ENCODE data around the gene MAGI1. TPM values are rescaled to one million over a fixed set of nuclear protein-coding genes. Genes with fewer than 3 reads are reported as not detected.

The MAGI1 gene
- total RNA-seq, 2 donors from 2014 or later: 37.5 to 51.6 TPM

DNA sequence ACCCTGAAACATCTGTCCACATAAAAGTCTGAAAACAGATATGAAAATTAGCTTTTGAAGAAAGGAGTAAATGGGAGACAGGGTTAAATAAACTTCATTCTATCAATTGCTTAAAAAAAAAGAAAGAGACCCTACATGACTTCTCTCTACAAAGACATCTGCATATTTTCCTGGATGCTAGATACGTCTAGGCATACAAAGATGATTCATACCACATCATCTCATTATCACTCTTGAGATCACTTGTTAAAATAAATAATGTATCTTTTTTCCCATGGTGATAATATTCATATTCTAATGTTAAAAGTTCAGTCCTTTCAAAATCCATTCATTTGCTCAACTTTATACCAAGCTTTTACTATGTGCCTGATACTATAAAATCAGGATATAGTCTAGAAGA lies 295.8 kb downstream of the MAGI1 start:
- H3K27ac ChIP-seq: no peak overlapping the region
- intact Hi-C loops (cut with DNase I): no loop called here
- 28% methylated on average over 1 of the region's 1 CpG for WGBS

DNA sequence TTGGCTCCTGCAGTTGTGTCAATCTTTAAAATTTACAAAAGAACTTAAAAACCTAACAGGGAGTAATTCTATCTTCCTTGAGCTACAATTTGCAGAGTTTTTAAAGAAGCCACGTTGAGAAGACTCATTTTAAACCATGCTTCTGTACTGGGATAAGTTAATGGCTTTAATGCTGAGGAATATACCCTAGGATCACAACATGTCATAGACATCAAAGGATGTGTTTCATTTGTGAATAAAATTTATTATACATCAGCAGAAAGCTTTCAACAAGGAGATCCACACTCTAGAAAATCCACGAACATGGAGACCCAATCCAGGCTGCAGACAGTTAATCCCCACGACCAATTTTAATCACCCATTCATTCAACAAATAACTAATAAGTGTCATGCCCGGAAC lies 297.2 kb downstream of the MAGI1 start:
- DNase-seq (ENCODE audit: low spot score): no peak
- Histone ChIP-seq H3K4me3 (no peak overlapping the region), H3K27ac (no peak overlapping the region), H3K27me3 (replicated peaks; ENCODE audit: insufficient read depth) (no peaks in the 10 kb centered on the region), H3K9me3 (no peaks in the 10 kb centered on the region), H3K4me1 (replicated peaks) (no peaks in the 10 kb centered on the region), H3K36me3 (no peaks in the 10 kb centered on the region)
- intact Hi-C loops (cut with DNase I): no loop called here
- TF ChIP-seq POLR2A (IDR thresholded peaks at IDR 0.05): no peak
- TF ChIP-seq, protein P1, sequence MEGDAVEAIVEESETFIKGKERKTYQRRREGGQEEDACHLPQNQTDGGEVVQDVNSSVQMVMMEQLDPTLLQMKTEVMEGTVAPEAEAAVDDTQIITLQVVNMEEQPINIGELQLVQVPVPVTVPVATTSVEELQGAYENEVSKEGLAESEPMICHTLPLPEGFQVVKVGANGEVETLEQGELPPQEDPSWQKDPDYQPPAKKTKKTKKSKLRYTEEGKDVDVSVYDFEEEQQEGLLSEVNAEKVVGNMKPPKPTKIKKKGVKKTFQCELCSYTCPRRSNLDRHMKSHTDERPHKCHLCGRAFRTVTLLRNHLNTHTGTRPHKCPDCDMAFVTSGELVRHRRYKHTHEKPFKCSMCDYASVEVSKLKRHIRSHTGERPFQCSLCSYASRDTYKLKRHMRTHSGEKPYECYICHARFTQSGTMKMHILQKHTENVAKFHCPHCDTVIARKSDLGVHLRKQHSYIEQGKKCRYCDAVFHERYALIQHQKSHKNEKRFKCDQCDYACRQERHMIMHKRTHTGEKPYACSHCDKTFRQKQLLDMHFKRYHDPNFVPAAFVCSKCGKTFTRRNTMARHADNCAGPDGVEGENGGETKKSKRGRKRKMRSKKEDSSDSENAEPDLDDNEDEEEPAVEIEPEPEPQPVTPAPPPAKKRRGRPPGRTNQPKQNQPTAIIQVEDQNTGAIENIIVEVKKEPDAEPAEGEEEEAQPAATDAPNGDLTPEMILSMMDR (IDR thresholded peaks at IDR 0.05): no peak
- no peak for TF ChIP-seq POLR2AphosphoS5 (IDR thresholded peaks at IDR 0.05)
- WGBS: 86% methylated on average over 4 of the region's 4 CpGs

More for the DNA sequence above, 295.8 kb downstream of the MAGI1 start:
- Histone ChIP-seq H3K27me3 (replicated peaks; ENCODE audit: insufficient read depth) (no peaks in the 10 kb centered on the region), H3K36me3 (no peaks in the 10 kb centered on the region), H3K4me1 (replicated peaks) (no peaks in the 10 kb centered on the region), H3K9me3 (no peaks in the 10 kb centered on the region), H3K4me3 (no peak overlapping the region)
- no peak for TF ChIP-seq POLR2AphosphoS5 (IDR thresholded peaks at IDR 0.05)
- no peak for DNase-seq (ENCODE audit: low spot score)

DNA sequence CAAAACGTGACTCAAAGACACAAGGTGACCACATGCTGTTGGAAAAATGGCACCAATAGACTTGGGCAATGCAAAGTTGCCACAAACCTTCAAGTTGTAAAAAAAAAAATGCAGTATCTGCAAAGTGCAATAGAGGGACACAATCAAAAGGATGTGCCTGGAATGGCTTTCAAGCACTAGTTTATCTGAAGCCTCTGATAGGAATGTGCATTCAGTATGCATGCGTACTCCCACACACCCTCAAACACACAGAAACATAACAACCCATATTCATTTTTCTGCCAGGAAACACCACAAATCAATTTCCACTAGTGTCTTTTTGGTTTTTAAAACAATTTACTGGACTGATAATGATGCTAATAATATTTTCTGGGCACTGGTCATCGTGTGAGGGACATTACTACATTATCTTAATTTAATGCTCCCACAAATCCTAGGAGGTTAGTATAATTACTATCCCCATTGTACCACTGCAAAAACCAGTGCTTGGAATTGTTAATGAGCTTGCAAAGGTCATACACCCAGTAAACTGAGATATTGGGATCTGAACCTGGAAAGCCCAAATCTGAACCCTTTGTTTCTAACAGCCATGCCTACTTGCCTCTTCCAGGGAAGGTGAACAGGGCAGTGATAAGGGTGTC lies 298.7 kb downstream of the MAGI1 start:
- Histone ChIP-seq H3K4me1 (replicated peaks) (no peaks in the 10 kb centered on the region), H3K27me3 (replicated peaks; ENCODE audit: insufficient read depth) (no peaks in the 10 kb centered on the region), H3K27ac (no peak overlapping the region), H3K4me3 (no peak overlapping the region), H3K36me3 (no peaks in the 10 kb centered on the region), H3K9me3 (no peaks in the 10 kb centered on the region)
- intact Hi-C loops (cut with DNase I): loop anchor here (10.0 kb wide), 1 partner anchor 305 kb away; no protein-coding TSS in a partner anchor
- WGBS: 62% methylated on average over 3 of the region's 3 CpGs
- TF ChIP-seq POLR2A (IDR thresholded peaks at IDR 0.05): no peak
- TF ChIP-seq, protein P1 (IDR thresholded peaks at IDR 0.05): no peak
- TF ChIP-seq POLR2AphosphoS5 (IDR thresholded peaks at IDR 0.05): no peak
- DNase-seq (ENCODE audit: low spot score): no peak

DNA sequence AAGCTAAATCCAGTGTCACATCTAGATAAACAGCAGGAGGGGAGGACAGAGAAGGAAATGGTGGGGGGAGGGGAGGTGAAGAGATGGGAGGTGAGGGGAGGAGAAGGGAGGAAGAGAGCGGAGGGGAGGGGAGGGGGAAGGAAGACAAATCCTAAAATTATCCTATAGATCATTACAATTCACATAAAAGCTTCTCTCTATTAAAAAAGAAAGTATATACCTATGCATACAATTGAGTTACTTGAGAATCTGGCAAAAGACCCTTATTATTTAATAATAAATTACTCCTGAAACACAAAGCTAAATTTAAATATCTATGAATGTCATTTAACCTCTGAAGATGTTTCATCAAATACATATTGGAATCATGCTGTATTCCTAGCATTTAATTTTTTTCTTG lies 303.9 kb downstream of the MAGI1 start:
- H3K27ac ChIP-seq: no peak overlapping the region
- H3K36me3 ChIP-seq: no peaks in the 10 kb centered on the region
- H3K9me3 ChIP-seq: no peaks in the 10 kb centered on the region
- TF ChIP-seq POLR2AphosphoS5 (IDR thresholded peaks at IDR 0.05) (no peak), POLR2A (IDR thresholded peaks at IDR 0.05) (no peak)
- TF ChIP-seq, protein P1 (IDR thresholded peaks at IDR 0.05): no peak
- 84% methylated on average over 1 of the region's 1 CpG for WGBS
- intact Hi-C loops (cut with DNase I): loop anchor here (5.0 to 10.0 kb wide), 2 partner anchors 300 to 1202 kb away; no protein-coding TSS in a partner anchor
- H3K27me3 ChIP-seq (replicated peaks; ENCODE audit: insufficient read depth): no peaks in the 10 kb centered on the region
- H3K4me3 ChIP-seq: no peak overlapping the region
- H3K4me1 ChIP-seq (replicated peaks): no peaks in the 10 kb centered on the region
- DNase-seq (ENCODE audit: low spot score): no peak

DNA sequence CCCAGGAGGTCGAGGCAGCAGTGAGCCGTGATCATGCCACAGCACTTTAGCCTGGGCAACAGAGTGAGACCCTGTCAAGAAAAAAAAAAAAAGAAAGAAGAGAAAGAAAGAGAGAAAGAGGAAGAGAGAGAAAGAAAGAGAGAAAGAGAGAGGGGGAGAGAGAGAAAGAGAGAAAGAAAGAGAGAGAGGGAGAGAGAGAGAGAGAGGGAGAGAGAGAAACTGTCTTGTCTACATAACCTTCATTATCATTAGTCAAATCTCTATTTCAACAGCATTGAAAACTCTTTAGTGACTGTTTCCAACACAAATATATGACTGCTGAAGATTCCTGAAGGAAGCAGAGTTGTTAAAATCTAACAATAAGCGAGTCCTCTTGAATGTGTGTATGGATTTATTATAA lies 304.3 kb downstream of the MAGI1 start:
- Histone ChIP-seq H3K27ac (no peak overlapping the region), H3K36me3 (no peaks in the 10 kb centered on the region), H3K27me3 (replicated peaks; ENCODE audit: insufficient read depth) (no peaks in the 10 kb centered on the region), H3K4me3 (no peak overlapping the region), H3K4me1 (replicated peaks) (no peaks in the 10 kb centered on the region), H3K9me3 (no peaks in the 10 kb centered on the region)
- intact Hi-C loops (cut with DNase I): loop anchor here (5.0 to 10.0 kb wide), 2 partner anchors 300 to 1202 kb away; no protein-coding TSS in a partner anchor
- DNase-seq (ENCODE audit: low spot score): no peak
- TF ChIP-seq, protein P1 (IDR thresholded peaks at IDR 0.05): no peak
- no peak for TF ChIP-seq POLR2AphosphoS5 (IDR thresholded peaks at IDR 0.05)
- no peak for TF ChIP-seq POLR2A (IDR thresholded peaks at IDR 0.05)
- 76% methylated on average over 3 of the region's 3 CpGs for WGBS

All from prostate gland (tissue), 2 donors.